ENCODE data around the gene WDR70.

DNA sequence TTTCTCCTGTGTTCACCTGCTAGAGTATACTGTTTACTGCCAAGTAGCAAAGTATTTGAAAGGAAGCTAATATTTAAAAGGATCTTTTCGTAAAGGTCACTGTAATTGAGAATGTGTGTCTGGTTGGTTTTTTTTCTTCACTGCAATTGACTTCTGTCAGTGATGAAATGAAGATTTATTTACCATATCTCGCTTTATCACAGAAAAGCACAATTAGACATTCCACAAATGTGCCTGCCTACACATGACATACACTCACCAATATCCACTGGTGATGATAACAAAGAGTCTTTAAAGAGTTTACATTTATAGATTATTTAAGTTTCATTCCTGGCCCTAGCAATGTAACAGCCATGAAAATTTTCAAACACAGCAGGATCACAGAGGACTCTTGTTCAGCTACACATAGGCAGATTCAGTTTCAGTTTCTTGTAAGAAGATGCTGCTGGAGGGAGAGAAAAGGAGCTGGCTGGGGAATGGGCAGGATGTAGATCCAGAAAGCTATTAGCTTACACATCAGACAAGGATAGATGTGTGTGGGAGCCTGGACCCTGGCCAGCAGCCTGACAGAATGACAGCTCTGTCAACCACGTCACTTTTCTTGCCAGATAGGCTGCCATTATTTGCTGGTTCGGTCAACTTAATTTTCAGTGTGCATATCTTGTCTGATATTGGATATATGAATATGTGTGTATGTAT is 356.7 kb downstream of the WDR70 start:
- TF ChIP-seq, protein P1, sequence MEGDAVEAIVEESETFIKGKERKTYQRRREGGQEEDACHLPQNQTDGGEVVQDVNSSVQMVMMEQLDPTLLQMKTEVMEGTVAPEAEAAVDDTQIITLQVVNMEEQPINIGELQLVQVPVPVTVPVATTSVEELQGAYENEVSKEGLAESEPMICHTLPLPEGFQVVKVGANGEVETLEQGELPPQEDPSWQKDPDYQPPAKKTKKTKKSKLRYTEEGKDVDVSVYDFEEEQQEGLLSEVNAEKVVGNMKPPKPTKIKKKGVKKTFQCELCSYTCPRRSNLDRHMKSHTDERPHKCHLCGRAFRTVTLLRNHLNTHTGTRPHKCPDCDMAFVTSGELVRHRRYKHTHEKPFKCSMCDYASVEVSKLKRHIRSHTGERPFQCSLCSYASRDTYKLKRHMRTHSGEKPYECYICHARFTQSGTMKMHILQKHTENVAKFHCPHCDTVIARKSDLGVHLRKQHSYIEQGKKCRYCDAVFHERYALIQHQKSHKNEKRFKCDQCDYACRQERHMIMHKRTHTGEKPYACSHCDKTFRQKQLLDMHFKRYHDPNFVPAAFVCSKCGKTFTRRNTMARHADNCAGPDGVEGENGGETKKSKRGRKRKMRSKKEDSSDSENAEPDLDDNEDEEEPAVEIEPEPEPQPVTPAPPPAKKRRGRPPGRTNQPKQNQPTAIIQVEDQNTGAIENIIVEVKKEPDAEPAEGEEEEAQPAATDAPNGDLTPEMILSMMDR (IDR thresholded peaks at IDR 0.05) = no peak
- TF ChIP-seq POLR2A (IDR thresholded peaks at IDR 0.05) = no peak
- no peak for TF ChIP-seq POLR2AphosphoS5 (IDR thresholded peaks at IDR 0.05)

Measured in suprapubic skin (tissue), 4 donors.